ENCODE measurements around the gene FOXP1.
A peak's percentile ranks its signal among the peaks of the same experiment; 100 is the strongest.

FOXP1 gene

GRCh38 chr3:71317140-71317539 lies 266.4 kb downstream of the FOXP1 start:
- no peak for DNase-seq

GRCh38 chr3:71316066-71316777 lies 267.3 kb downstream of the FOXP1 start:
- DNase-seq = no peak

GRCh38 chr3:71315431-71315830 lies 268.1 kb downstream of the FOXP1 start:
- DNase-seq = no peak

GRCh38 chr3:71313844-71314243 lies 269.7 kb downstream of the FOXP1 start:
- DNase-seq = no peak

- DNase-seq = no peak
Measured at GRCh38 chr3:71312461-71312860, 271.1 kb downstream of the FOXP1 start.

GRCh38 chr3:71311661-71312046 lies 271.9 kb downstream of the FOXP1 start:
- DNase-seq = no peak

- DNase-seq = no peak
Measured at GRCh38 chr3:71310980-71311660, 272.4 kb downstream of the FOXP1 start.

- no peak for DNase-seq
Measured at GRCh38 chr3:71310359-71310979, 273.1 kb downstream of the FOXP1 start.

GRCh38 chr3:71309886-71310285 lies 273.6 kb downstream of the FOXP1 start:
- no peak for DNase-seq

- peak; percentile 42 for DNase-seq
Measured at GRCh38 chr3:71309342-71309741, 274.2 kb downstream of the FOXP1 start.

GRCh38 chr3:71308836-71309235 lies 274.7 kb downstream of the FOXP1 start:
- peak; percentile 29 for DNase-seq

GRCh38 chr3:71307991-71308697 lies 275.4 kb downstream of the FOXP1 start:
- DNase-seq = no peak

GRCh38 chr3:71305231-71306206 lies 278.0 kb downstream of the FOXP1 start:
- DNase-seq = no peak

- no peak for DNase-seq
Measured at GRCh38 chr3:71304684-71305083, 278.8 kb downstream of the FOXP1 start.

GRCh38 chr3:71304247-71304646 lies 279.3 kb downstream of the FOXP1 start:
- DNase-seq = no peak

- no peak for DNase-seq
Measured at GRCh38 chr3:71303627-71304200, 279.8 kb downstream of the FOXP1 start.

- no peak for DNase-seq
Measured at GRCh38 chr3:71302604-71303003, 280.9 kb downstream of the FOXP1 start.

- peak; percentile 88 for DNase-seq
Measured at GRCh38 chr3:71300951-71301393, 282.6 kb downstream of the FOXP1 start.

- DNase-seq = no peak
Measured at GRCh38 chr3:71299160-71299559, 284.4 kb downstream of the FOXP1 start.

- DNase-seq = no peak
Measured at GRCh38 chr3:71294919-71295318, 288.6 kb downstream of the FOXP1 start.

GRCh38 chr3:71290301-71290700 lies 293.2 kb downstream of the FOXP1 start:
- no peak for DNase-seq

Data from activated CD4-positive, alpha-beta T cell treated with anti-CD3 and anti-CD28 coated beads, Interleukin-10, Interleukin-2, amounts not matched to agents 100 ng/mL and 50 ng/mL, durations not matched to agents 16 hours and 8 hours (primary cell).